Stimulated activated naive CD8-positive, alpha-beta T cell treated with anti-CD3 and anti-CD28 coated beads, Interleukin-15, amount 100 ng/mL, for 72 hours (primary cell): ENCODE results near the gene CLEC2B.

Source experiments
- ATAC-seq: fragments of 150-1000 bp; cut with Tn5 transposase; 2 replicates; pipeline ENCODE4 v1.10.0; 2021; ENCODE audit warnings: mild to moderate bottlenecking, moderate library complexity
- DNase-seq, 2 donors: peaks; one replicate each; pipeline ENCODE4 v3.0.0; 2021 to 2022
- H3K27ac Mint-ChIP-seq, 2 donors: one replicate each; pipeline ENCODE4 v1.8.0; 2022; ENCODE audit warnings: mild to moderate bottlenecking in 2 of 2, mixed read lengths in 2 of 2, moderate library complexity in 2 of 2
- H3K27me3 Mint-ChIP-seq: one replicate; pipeline ENCODE4 v1.8.0; 2022; ENCODE audit warnings: mixed read lengths
- H3K4me1 Mint-ChIP-seq: one replicate; pipeline ENCODE4 v1.8.0; 2022; ENCODE audit warnings: mild to moderate bottlenecking, mixed read lengths
- H3K4me3 Mint-ChIP-seq, 2 donors: one replicate each; pipeline ENCODE4 v1.8.0; 2022; ENCODE audit warnings: mild to moderate bottlenecking in 2 of 2, mixed read lengths in 2 of 2, moderate library complexity in 1 of 2
- H3K9me3 Mint-ChIP-seq, 2 donors: one replicate each; pipeline ENCODE4 v1.8.0; 2022; ENCODE audit warnings: mixed read lengths in 2 of 2

The CLEC2B gene

GRCh38 chr12:9805883-9806282, 63.3 kb downstream of the CLEC2B start:
- no peak overlapping the region for H3K27ac Mint-ChIP-seq
- ATAC-seq (no peak), DNase-seq (no peak)
- peaks cover 4% of the 10 kb centered on the region for H3K4me1 Mint-ChIP-seq
- peaks cover 5% of the 10 kb centered on the region for H3K27me3 Mint-ChIP-seq
- H3K4me3 Mint-ChIP-seq, result no peak overlapping the region
- no peaks in the 10 kb centered on the region for H3K9me3 Mint-ChIP-seq
